NCI-H2196 treated with DMSO at 0.1 percent for 48 hours (cell line): ENCODE data around the gene BCAS4.

ENCODE experiments used
- DNase-seq: peaks from one replicate; lab custom pipeline; 2025; ENCODE audit not compliant: unreplicated experiment; lab: John Stamatoyannopoulos, UW

The BCAS4 gene

GRCh38 chr20:50852085-50852484, 57.2 kb downstream of the BCAS4 start:
- no peak for DNase-seq

GRCh38 chr20:50854506-50855249, 59.8 kb downstream of the BCAS4 start:
- DNase-seq: no peak

- peak; percentile 29 for DNase-seq
These were observed 60.9 kb downstream of the BCAS4 start for GRCh38 chr20:50855498-50856474.

GRCh38 chr20:50856475-50857041, 61.7 kb downstream of the BCAS4 start:
- no peak for DNase-seq

GRCh38 chr20:50857348-50857747, 62.5 kb downstream of the BCAS4 start:
- no peak for DNase-seq

GRCh38 chr20:50858525-50858924, 63.7 kb downstream of the BCAS4 start:
- DNase-seq: no peak

- no peak for DNase-seq
These were observed 64.3 kb downstream of the BCAS4 start for GRCh38 chr20:50859161-50859560.

- DNase-seq: no peak
These were observed 66.2 kb downstream of the BCAS4 start for GRCh38 chr20:50861012-50861411.

GRCh38 chr20:50862546-50862945, 67.7 kb downstream of the BCAS4 start:
- DNase-seq: no peak

GRCh38 chr20:50865114-50865513, 70.3 kb downstream of the BCAS4 start:
- no peak for DNase-seq

GRCh38 chr20:50865591-50865990, 70.7 kb downstream of the BCAS4 start:
- DNase-seq: no peak

GRCh38 chr20:50866036-50866685, 71.3 kb downstream of the BCAS4 start:
- no peak for DNase-seq

- no peak for DNase-seq
These were observed 72.0 kb downstream of the BCAS4 start for GRCh38 chr20:50866831-50867230.

GRCh38 chr20:50867805-50868204, 72.9 kb downstream of the BCAS4 start:
- no peak for DNase-seq

GRCh38 chr20:50868509-50869495, 73.9 kb downstream of the BCAS4 start:
- peak; percentile 43 for DNase-seq

GRCh38 chr20:50870561-50871161, 75.8 kb downstream of the BCAS4 start:
- DNase-seq: no peak

GRCh38 chr20:50872560-50873425, 77.9 kb downstream of the BCAS4 start:
- DNase-seq: no peak

GRCh38 chr20:50873585-50873984, 78.7 kb downstream of the BCAS4 start:
- DNase-seq: no peak
